Measurements from ENCODE around the gene CLINT1. TPM values are rescaled to one million over a fixed set of nuclear protein-coding genes. Genes with fewer than 3 reads are reported as not detected.

CLINT1 gene
- total RNA-seq, 1 donor from 2014 or later: 48.6 TPM

DNA sequence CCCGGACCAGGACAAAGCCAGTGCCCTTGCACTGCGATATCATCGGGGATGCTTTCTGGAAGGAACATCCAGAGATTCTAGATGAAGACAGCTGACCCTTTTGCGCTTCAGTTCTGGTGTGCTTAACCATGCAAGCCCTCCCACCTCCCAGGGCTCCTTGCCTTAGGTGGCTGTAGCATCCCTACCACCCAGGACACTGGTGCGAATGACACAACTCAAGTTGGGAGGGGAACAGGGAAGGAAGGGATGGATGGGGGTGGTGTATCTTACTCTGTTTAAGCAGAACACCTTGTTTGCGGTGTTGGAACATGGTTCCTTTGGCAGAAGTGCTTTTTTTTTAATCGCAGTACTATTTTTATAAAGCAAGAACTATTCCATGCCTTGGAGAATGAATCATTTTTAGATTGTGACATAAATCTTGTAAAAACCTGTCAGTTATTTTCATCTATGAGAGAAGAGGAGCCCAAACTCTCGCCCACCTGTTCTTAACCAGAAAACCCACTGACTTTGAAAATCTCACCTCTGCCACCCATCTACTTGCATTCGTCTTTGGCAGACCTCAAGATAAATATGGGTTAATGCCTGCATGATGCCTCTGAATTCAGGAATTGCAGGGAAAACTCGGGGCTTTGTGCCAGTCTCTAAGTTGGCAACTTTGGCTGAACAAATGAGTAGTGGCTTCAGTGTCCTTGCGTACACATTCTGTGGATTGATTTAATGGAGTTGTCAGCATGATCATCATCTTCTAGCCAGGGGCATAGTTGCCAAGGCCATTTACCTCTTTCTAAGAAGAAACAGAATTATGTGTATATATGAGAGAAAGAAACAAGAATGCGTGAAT is 119.3 kb downstream of the CLINT1 start:
- Histone ChIP-seq H3K4me3 (no peak overlapping the region), H3K9me3 (replicated peaks) (no peaks in the 10 kb centered on the region), H3K4me1 (peaks cover 14% of the 10 kb centered on the region), H3K27ac (replicated peaks) (no peak overlapping the region), H3K27me3 (ENCODE audit: low read depth) (no peaks in the 10 kb centered on the region), H3K36me3 (peaks cover 34% of the 10 kb centered on the region)
- intact Hi-C loops (cut with micrococcal nuclease): no loop called here
- TF ChIP-seq, protein P1, sequence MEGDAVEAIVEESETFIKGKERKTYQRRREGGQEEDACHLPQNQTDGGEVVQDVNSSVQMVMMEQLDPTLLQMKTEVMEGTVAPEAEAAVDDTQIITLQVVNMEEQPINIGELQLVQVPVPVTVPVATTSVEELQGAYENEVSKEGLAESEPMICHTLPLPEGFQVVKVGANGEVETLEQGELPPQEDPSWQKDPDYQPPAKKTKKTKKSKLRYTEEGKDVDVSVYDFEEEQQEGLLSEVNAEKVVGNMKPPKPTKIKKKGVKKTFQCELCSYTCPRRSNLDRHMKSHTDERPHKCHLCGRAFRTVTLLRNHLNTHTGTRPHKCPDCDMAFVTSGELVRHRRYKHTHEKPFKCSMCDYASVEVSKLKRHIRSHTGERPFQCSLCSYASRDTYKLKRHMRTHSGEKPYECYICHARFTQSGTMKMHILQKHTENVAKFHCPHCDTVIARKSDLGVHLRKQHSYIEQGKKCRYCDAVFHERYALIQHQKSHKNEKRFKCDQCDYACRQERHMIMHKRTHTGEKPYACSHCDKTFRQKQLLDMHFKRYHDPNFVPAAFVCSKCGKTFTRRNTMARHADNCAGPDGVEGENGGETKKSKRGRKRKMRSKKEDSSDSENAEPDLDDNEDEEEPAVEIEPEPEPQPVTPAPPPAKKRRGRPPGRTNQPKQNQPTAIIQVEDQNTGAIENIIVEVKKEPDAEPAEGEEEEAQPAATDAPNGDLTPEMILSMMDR (IDR thresholded peaks at IDR 0.05; ENCODE audit: borderline replicate concordance): no peak
- DNase-seq: no peak

DNA sequence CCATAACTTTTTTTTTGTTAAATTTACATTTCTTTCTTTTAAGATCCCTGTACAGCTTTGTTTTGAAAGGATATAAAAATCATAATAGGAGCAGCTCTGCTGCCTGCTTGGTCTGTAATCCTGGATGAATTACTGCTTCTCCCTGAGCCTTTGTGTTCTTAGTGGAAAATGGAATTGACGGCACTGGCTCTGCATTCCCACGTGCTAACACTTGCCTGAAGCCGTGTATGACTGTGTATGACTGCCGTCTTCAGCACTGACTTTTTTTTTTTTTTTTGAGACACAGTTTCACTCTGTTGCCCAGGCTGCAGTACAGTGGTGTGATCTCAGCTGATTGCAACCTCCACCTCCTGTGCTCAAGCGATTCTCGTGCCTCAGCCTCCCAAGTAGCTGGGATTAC is 123.0 kb downstream of the CLINT1 start:
- Histone ChIP-seq H3K4me3 (no peak overlapping the region), H3K27me3 (ENCODE audit: low read depth) (no peaks in the 10 kb centered on the region), H3K36me3 (peaks cover 44% of the 10 kb centered on the region), H3K9me3 (replicated peaks) (no peaks in the 10 kb centered on the region), H3K4me1 (peaks cover 7% of the 10 kb centered on the region), H3K27ac (replicated peaks) (no peak overlapping the region)
- DNase-seq: no peak
- TF ChIP-seq, protein P1 (IDR thresholded peaks at IDR 0.05; ENCODE audit: borderline replicate concordance): no peak
- intact Hi-C loops (cut with micrococcal nuclease): no loop called here

Other genes with a start within 250 kb of the CLINT1 start
- gene SOX30, start 206.7 kb downstream of the CLINT1 start, total RNA-seq: 0.08 TPM
- gene C5orf52, start 187.6 kb downstream of the CLINT1 start, total RNA-seq: not detected
- 6.6 TPM for gene THG1L, start 127.7 kb downstream of the CLINT1 start, total RNA-seq
- gene LSM11, start 115.4 kb downstream of the CLINT1 start, total RNA-seq: 1.3 TPM

Data from left ventricle myocardium inferior (tissue), 1 donor.